ENCODE data around the gene STK35.

STK35 gene

DNA sequence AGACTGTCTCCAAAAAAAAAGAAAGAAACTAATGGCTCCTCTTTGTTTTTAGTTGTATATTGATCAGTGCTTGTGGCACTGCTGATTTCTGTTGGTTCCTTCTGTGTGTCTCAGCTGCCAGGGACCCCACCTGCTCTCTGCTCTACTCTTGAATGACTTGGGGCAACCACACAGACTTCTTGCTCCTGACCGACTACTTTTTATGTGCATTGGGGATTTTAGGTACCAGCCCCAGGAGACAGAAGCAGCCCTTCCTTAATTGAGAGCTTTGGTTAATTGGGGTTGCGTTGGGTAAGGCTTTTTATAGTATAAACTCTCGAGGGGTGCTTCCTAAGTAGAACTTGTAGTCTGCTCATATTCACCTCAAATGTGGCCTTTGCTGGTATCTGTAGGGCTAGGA is 6.9 kb downstream of the STK35 start:
- no peak for DNase-seq

DNA sequence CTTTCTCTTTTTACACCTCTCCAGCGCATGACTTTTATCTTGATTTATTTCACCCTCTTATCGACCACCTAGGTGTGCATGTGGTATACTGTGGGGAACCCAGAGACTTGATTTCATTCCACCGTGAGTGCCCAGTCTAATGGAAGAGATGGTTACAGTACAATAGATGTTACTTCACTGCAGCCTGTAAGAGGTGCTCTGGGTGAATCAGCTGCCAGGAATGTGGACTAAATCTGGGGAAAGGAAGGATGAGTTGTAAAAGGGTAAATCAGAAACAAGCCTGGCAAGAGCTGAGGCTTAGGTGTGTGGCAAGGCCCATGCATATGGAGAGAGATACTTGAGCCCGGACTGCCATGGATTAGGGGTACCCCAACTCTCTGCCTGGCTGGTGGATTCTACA is 7.4 kb downstream of the STK35 start:
- DNase-seq, result no peak

- no peak for DNase-seq
Measured at GRCh38 chr20:2109425-2110210, 8.0 kb downstream of the STK35 start.

- no peak for DNase-seq
Measured at GRCh38 chr20:2112910-2113309, 11.3 kb downstream of the STK35 start.

GRCh38 chr20:2114127-2114959 is 12.7 kb downstream of the STK35 start:
- DNase-seq, result no peak

DNA sequence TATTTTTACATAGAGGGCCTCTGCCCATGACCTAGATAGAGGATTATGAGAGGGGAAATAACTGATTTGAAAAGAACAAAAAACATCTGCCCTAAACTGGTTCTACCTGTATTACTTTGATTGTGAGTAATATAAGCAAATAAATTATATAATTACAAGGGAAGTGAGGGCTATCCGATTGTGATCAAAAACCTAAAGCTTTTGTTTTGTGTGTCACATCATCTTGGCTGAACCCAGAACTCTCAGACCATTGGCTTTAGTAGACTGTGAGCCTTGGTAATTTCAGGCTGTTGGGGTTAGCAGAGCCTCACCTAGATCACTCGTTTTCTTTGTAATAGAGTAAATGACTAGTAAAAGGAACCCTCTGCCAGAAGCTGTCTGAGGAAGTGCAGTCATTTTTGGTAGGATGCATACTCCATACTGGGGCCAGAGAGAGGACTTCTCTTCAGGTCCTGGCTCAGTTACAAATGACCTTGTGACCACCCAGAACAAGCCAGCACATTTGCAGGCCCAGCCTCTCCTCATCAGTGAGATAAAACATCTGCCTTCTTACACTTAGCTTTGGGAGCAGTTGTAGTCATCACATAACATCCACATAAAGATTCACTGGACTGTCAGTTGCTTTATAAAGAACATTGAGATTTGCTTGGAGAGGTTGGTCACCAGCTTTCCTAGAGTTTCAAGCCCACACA is 13.5 kb downstream of the STK35 start:
- DNase-seq, result peak; percentile 40

DNA sequence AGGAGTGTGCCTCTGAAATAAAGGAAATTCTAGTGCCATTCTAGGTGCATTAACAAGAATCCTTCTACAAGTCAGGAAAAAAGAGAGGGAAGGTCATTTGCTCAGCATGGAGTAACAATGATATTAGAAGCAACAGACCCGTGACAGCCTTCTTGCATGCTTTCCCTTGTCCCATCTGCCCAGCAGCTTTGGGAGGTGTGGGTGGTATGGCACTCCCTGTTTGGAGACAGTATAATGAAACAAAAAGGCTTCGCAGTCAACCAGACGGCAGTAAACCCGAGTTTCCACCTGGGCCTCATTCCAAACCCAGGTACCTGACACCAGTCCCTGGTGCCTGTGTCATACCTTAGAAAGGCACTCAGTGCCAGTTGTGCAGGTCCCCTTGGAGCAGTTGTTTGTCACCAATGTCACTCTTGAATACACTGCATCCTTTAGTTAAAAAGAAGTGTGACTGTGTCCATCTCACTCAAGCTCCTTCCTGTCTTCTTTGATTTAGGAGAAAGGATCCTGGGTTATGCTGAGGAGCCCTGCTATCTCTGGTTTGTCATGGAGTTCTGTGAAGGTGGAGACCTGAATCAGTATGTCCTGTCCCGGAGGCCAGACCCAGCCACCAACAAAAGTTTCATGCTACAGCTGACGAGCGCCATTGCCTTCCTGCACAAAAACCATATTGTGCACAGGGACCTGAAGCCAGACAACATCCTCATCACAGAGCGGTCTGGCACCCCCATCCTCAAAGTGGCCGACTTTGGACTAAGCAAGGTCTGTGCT is 14.7 kb downstream of the STK35 start:
- DNase-seq, result no peak

DNA sequence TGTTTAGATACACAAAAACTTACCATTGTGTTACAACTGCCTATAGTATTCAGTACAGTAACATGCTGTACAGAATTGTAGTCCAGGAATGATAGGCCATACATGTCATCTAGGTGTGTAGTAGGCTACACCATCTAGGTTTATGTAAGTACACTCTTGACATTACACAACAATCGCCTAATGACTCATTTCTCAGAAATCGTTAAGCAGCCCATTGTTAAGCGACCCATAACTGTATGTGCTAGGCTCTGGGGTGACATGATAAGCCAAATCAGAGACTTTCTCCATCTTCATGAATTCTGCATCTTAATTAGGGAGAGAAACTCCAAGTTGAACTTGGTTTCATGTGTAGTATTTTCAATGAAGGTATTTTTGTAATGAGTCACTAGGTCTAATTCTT is 17.2 kb downstream of the STK35 start:
- DNase-seq, result no peak

- peak; percentile 35 for DNase-seq
Measured at GRCh38 chr20:2122936-2123335, 21.3 kb downstream of the STK35 start.

DNA sequence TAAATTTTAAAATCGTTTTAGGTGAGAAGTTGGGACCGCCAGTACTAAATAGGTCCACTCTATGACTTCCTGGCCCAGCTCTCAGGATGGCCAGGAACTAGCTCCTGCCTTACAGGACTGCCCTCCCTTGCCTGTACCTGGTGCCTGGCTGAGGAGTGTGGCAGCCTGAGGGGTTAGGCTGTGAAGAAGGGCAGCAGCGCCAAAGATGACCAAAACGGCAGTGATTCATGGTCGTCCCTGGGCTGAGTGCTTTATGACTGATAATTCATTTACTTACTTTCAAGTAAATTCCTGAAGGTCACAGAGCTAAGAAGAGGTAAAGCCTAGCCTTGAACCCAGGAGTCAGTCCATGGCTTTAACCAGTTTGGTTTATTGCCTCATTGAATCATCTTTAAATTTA is 22.1 kb downstream of the STK35 start:
- no peak for DNase-seq

DNA sequence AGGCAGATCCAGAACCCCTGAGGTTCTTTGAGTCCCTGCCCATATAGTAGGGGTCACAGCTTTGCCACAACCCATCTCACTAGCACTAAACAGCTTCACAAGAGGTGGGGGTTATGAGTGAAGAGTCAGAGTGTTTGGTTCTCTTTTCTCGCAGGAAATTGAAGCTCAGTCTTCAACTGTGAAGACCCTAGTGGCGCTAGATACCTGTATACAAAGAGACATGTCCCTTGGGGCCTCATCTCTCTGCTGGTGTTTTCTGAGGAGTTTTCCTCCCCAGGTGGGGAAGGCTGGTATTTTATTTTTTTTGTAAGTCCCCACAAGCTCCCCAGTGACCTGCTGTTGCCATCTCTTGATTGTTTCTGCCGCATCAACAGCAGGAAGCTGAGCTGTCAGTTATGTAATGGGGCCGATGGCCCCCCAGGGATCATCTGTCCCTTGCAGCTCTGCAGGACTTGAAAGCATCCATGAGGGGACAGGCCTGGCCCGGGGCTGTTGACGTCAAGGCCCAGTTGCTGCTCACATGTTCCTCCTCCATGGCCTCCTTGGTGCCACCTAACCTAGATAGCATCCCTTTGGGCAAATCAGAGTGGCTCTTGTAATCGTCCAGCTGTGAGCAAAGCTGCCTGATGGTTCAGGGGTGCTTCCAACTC is 23.1 kb downstream of the STK35 start:
- DNase-seq, result no peak

DNA sequence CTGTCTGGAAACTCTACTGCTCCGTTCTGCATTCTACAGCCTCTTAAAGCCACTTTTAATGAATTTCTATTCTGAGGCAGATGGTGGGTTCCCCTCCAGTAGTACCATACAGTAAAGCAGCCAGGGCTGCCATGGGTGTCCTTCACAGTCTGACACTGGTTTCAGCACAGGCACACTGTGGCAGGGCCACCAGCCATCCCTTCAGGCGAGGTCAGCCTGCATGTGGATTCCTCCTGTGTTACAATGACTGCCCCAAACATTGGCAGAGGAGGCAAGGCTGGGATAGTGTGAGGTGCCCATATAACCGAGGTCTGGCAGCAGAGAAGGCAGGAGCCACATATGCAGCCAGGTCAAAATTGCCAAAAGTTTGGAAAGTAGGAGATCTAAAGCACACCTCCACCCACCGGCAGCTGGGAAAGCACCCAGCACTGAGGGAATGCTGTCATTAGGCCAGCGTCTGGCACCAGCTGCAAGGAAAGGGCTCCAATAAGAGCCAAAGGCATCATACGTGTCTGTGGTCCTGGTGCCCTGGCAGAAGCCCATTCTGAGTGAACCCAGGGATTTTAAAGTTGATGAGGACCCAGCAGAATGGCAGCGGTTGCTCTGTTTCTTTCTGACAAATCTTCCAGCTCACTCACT is 24.0 kb downstream of the STK35 start:
- no peak for DNase-seq

DNA sequence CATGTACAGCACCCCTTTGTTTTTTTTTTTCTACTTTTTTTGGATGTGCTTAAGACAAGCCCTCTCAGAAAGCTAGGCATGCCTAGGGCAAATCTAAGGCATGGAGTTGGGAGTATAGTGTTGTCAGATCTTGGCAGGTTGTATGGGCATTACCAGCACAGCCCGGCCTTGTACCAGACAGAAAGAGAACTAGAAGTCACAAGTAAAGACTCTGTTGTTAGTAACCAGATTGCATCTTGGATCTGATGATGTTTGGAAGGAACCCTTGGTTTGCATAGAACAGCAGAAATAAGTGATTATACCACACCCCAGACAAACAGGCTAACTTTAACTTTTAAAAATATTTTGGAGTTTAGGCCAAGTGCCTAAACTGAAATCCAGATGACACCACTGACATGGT is 25.6 kb downstream of the STK35 start:
- DNase-seq, result no peak

GRCh38 chr20:2128542-2128941 is 26.9 kb downstream of the STK35 start:
- DNase-seq, result no peak

GRCh38 chr20:2130062-2130591 is 28.5 kb downstream of the STK35 start:
- DNase-seq, result no peak

DNA sequence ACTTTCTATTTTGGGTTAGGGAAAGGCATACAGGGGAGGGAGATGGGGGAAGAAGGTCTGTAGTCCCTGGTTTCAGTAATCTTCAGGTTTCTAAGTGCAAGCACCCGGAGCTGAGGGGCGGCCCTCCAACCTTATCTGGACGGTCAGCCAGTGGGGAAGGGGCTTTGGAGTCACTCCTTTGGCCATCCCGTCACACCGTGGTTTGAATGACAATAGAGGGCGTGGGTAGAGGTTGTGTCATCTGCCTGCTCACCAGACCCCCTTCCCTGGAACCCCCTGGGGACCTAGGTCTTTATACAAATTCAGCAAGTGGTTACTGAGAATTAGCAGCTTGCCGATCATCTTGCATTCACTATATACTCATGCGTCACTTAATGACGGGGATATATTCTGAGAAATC is 29.1 kb downstream of the STK35 start:
- no peak for DNase-seq

DNA sequence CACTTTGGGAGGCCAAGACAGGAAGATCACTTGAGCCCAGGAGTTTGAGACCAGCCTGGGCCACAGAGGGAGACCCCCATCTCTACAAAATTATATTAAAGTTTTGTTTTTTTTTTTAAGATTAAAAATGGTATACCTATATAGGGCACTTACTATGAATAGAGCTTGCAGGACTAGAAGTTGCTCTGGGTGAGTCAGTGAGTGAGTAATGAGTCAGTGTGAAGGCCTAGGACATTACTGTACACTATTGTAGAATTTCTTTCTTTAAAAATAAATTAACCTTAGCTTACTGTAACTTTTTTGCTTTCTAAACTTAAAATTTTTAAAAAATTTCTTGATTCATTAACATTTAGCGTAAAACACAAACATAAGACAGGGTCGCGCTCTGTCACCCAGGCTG is 29.7 kb downstream of the STK35 start:
- DNase-seq, result no peak

DNA sequence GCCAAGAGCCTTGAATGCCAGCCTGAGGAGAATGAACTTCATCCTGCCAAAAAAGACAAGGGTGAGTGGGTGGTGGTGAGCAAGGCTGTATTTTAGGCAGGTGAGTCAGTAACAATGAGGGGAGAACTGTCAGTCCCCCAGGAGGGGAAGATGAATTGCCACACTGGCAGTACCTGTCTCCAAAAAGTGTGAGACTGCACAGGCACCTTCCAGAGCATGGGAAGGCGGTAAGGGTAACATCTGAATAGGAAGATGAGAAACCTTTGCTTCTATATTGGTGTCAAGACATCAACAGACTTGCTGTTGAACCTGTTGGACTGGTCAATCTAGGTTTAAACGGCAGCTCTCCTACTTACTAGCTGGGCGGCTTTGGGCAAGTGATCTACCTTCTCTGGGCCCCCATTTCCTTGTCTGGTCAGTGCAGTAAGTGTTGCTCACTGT is 30.9 kb downstream of the STK35 start:
- DNase-seq, result no peak

DNA sequence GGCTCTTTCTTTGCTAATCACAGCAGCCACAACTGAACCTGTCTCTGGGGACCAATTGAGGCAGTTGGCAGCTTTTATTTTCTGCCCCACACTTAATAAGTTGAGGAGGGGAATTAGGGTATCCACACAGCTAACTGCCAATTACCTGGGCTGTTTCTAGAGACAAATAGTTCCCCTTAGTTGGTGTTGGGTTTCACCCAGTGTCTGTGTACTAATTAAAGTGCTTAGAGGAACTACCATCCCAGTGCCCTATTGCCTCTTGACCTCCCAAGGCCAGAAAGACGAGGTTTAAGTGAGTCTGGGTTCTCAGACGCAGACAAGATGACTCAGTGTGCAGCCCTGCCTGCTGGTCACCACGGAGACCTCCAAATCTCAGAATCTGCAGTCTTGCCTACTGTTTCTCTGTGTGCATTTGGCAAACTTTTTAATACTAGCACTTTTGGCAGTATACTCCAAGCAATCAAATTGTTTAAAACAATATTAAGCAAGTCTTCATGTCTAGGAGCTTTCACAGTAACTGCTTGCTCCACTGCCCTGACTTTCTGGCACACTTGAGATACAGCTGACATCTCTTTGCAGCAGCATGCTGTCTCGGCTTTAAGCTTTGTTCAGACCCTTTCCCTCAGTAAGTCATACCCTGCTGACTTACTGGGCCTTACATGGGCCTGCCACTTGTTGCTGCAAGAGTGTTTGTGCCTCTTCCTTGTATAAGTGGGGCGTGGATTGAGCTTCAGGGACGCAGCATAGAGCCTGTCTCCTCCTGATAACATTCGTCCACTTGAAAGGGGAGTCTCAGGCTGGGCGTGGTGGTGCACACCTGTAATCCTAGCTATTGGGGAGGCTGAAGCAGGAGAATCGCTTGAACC is 31.9 kb downstream of the STK35 start:
- DNase-seq, result no peak

- no peak for DNase-seq
Measured at GRCh38 chr20:2135013-2135412, 33.4 kb downstream of the STK35 start.

- DNase-seq, result no peak
Measured at GRCh38 chr20:2136275-2136674, 34.6 kb downstream of the STK35 start.
